NB4 (cell line): ENCODE data around the gene IRAK3.

Experiments used
- DNase-seq: peaks from one replicate; pipeline ENCODE4 v3.0.0; 2010; ENCODE audit warnings: low read depth
- H3K4me3 ChIP-seq: one replicate; pipeline ENCODE4 v1.5.1; 2011; ENCODE audit warnings: mild to moderate bottlenecking, low read depth, low read length, moderate library complexity
- CTCF ChIP-seq: IDR thresholded peaks from one replicate; pipeline ENCODE4 v1.5.1; 2012; ENCODE audit warnings: low read depth, low read length
- MAX ChIP-seq: IDR thresholded peaks from 2 replicates; pipeline ENCODE4 v1.6.1; 2011; ENCODE audit warnings: low read depth, low read length
- MYC ChIP-seq: IDR thresholded peaks from 2 replicates; pipeline ENCODE4 v1.6.1; 2011; ENCODE audit warnings: low read depth, low read length
- POLR2A ChIP-seq: IDR thresholded peaks from 2 replicates; pipeline ENCODE4 v1.6.1; 2011; ENCODE audit warnings: mild to moderate bottlenecking; ENCODE audit not compliant: insufficient read length; ENCODE audit errors: extremely low read depth

IRAK3 gene

GRCh38 chr12:66270613-66271012 lies 81.6 kb downstream of the IRAK3 start:
- TF ChIP-seq MAX (no peak), CTCF (no peak), POLR2A (no peak), MYC (no peak)
- H3K4me3 ChIP-seq, result no peak overlapping the region
- peak; percentile 53 for DNase-seq

- DNase-seq, result no peak
- H3K4me3 ChIP-seq, result no peak overlapping the region
- TF ChIP-seq CTCF, result no peak
Measured at GRCh38 chr12:66272650-66273049, 83.6 kb downstream of the IRAK3 start.

GRCh38 chr12:66273147-66273546 lies 84.1 kb downstream of the IRAK3 start:
- DNase-seq, result no peak
- H3K4me3 ChIP-seq, result no peak overlapping the region
- TF ChIP-seq CTCF (no peak), POLR2A (no peak), MYC (no peak), MAX (no peak)

- DNase-seq, result peak; percentile 50
- no peak for TF ChIP-seq MAX
- no peak for TF ChIP-seq MYC
- no peak for TF ChIP-seq POLR2A
- no peak for TF ChIP-seq CTCF
- no peak overlapping the region for H3K4me3 ChIP-seq
Measured at GRCh38 chr12:66275040-66275439, 86.0 kb downstream of the IRAK3 start.

GRCh38 chr12:66279123-66279712 lies 90.2 kb downstream of the IRAK3 start:
- DNase-seq, result peak; percentile 64
- TF ChIP-seq POLR2A (no peak), MYC (no peak), CTCF (peak; percentile 74), MAX (no peak)
- H3K4me3 ChIP-seq, result no peak overlapping the region

- H3K4me3 ChIP-seq, result no peak overlapping the region
- peak; percentile 35 for DNase-seq
- TF ChIP-seq CTCF, result no peak
- TF ChIP-seq MYC, result no peak
- no peak for TF ChIP-seq MAX
- TF ChIP-seq POLR2A, result no peak
Measured at GRCh38 chr12:66280561-66280960, 91.5 kb downstream of the IRAK3 start.
